GM06990 (cell line): ENCODE data around the gene ESR1.

Source experiments
- DNase-seq: peaks from one replicate; pipeline ENCODE4 v3.0.0-alpha.2; 2011; ENCODE audit not compliant: insufficient read length; ENCODE audit errors: extremely low read depth
- H3K27me3 ChIP-seq: replicated peaks from 2 replicates; pipeline ENCODE4 v1.6.0; 2011; ENCODE audit warnings: low read length; ENCODE audit not compliant: control insufficient read depth, insufficient read depth
- H3K36me3 ChIP-seq: 2 replicates; pipeline ENCODE4 v1.5.1; 2011; ENCODE audit warnings: low read length; ENCODE audit not compliant: control insufficient read depth, insufficient read depth
- H3K4me3 ChIP-seq: replicated peaks from 2 replicates; pipeline ENCODE4 v1.5.1; 2011; ENCODE audit warnings: low read depth, mild to moderate bottlenecking, control low read depth, low read length
- CTCF ChIP-seq: IDR thresholded peaks from 2 replicates; pipeline ENCODE4 v1.5.1; 2011; ENCODE audit warnings: low read length, control low read depth, mild to moderate bottlenecking, inconsistent platforms; ENCODE audit not compliant: insufficient read depth, poor library complexity, severe bottlenecking

Gene ESR1

GRCh38 chr6:152091851-152092341 lies 284.4 kb downstream of the ESR1 start:
- no peak for TF ChIP-seq CTCF
- H3K4me3 ChIP-seq: no peak overlapping the region
- no peaks in the 10 kb centered on the region; the same call in 1 of the 2 replicates for H3K27me3 ChIP-seq
- no peak for DNase-seq
- no peaks in the 10 kb centered on the region for H3K36me3 ChIP-seq

- no peak for DNase-seq
- TF ChIP-seq CTCF: no peak
- H3K4me3 ChIP-seq: no peak overlapping the region
- no peaks in the 10 kb centered on the region; the same call in 1 of the 2 replicates for H3K27me3 ChIP-seq
- H3K36me3 ChIP-seq: no peaks in the 10 kb centered on the region
Observed at GRCh38 chr6:152093711-152094110, 286.2 kb downstream of the ESR1 start.

- Histone ChIP-seq H3K27me3 (no peaks in the 10 kb centered on the region; the same call in 1 of the 2 replicates), H3K36me3 (no peaks in the 10 kb centered on the region), H3K4me3 (no peak overlapping the region)
- no peak for TF ChIP-seq CTCF
- DNase-seq: no peak
Observed at GRCh38 chr6:152094276-152094675, 286.8 kb downstream of the ESR1 start.

GRCh38 chr6:152094992-152095592 lies 287.6 kb downstream of the ESR1 start:
- H3K4me3 ChIP-seq: no peak overlapping the region
- no peaks in the 10 kb centered on the region; the same call in 1 of the 2 replicates for H3K27me3 ChIP-seq
- TF ChIP-seq CTCF: no peak
- no peak for DNase-seq
- no peaks in the 10 kb centered on the region for H3K36me3 ChIP-seq

- Histone ChIP-seq H3K27me3 (no peaks in the 10 kb centered on the region; the same call in 1 of the 2 replicates), H3K36me3 (no peaks in the 10 kb centered on the region), H3K4me3 (no peak overlapping the region)
- no peak for TF ChIP-seq CTCF
- DNase-seq: no peak
Observed at GRCh38 chr6:152096863-152097496, 289.5 kb downstream of the ESR1 start.
